Measurements from ENCODE around the gene KREMEN1. TPM values are rescaled to one million over a fixed set of nuclear protein-coding genes. Genes with fewer than 3 reads are reported as not detected.

The KREMEN1 gene
- total RNA-seq, 1 donor from 2014 or later = 113 TPM

DNA sequence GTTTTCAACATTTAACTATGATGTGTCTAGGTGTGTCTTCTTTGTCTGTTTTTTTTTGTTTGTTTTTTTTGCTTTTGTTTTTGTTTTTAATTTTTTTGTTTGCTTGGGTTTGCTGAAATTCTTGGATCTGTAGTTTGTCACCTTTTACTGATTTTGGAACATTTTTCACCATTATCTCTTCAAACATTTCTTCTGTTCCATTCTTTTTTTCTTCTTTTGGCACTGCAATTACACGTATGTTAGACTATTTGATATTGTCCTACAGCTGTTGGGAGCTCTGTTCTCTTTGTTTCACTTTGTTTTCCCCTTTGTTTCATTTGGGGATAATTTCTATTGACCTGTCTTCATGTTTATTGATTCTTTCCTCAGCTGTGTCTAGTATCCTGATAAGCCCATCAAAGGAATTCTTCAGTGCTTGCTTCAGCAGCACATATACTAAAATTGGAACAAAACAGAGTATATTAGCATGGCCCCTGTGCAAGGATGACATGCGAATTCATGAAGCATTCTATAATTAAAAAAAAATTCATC is 60.8 kb downstream of the KREMEN1 start:
- no peak for DNase-seq

DNA sequence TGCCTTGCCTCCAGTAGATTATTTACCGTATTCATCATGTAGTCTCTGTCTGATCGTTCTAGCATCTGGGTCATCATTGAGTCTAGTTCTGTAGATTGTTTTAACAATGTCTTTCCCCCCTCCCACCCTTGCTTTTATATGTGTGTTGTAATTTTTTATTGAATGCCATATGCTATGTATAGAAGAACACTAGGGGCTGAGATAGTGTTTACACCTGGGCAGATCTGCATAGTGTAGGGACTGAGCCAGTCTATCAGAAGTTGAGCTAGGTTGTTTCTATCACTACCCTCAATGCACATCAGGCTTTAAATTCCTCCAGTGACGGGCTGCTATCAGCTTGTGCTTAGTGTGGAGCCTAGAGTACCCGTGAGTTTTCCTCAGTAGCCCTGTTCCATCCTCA is 61.6 kb downstream of the KREMEN1 start:
- DNase-seq = no peak

DNA sequence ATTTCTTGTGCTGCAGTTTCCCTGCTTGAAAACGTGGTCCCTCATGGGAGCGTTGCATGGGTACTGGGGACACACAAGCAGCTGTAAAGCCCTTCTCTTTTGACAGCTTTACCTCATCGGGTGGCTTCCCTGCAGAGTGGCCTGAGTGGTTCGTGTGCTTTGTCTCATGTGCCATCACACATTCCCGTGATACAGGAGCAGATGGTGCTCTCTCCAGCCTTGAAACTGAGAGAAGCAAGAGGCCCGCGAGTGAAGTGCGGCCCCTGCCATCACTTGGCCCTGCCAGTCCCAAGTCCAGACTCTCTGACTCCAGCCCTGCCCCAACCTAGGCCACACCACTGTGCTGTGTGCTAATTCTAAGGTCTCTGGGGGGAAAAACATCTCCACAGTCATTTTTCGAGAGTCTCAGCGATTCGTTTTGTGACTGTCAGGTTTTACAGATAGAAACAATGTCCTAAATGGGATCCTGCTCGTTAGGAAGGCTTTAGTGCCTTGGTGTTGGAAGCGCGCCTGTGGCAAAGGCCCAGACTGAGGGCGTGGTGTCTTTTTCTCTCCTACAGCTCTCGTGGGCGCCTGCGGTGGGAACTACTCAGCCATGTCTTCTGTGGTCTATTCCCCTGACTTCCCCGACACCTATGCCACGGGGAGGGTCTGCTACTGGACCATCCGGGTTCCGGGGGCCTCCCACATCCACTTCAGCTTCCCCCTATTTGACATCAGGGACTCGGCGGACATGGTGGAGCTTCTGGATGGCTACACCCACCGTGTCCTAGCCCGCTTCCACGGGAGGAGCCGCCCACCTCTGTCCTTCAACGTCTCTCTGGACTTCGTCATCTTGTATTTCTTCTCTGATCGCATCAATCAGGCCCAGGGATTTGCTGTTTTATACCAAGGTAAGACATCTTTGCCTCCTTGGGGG is 64.2 kb downstream of the KREMEN1 start:
- peak; percentile 84 for DNase-seq

DNA sequence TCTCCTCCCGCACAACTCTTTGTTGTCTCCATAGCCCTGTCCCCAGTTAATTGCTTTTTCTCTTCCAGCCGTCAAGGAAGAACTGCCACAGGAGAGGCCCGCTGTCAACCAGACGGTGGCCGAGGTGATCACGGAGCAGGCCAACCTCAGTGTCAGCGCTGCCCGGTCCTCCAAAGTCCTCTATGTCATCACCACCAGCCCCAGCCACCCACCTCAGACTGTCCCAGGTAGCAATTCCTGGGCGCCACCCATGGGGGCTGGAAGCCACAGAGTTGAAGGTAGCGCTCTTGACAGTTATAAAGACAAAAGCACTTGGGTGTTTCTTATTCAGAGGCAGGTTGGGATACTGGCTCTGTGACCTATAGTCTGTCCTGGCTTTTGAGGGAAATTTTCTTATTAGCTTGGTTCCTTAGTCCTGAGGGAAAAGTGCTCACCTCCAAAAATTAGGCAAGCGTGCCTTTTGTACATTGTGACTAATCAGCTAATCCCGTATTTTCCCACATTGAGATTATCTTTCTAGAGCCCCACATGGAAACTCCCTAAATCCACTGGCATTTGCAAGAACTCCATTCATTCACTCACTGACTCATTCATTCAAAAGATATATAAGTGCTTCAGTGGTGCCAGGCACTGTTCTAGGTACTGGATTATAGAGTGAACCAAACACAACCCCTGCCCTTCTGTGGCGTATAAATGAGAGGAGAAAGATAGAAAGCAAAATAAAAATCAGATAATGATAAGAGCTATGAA is 65.9 kb downstream of the KREMEN1 start:
- DNase-seq = no peak

DNA sequence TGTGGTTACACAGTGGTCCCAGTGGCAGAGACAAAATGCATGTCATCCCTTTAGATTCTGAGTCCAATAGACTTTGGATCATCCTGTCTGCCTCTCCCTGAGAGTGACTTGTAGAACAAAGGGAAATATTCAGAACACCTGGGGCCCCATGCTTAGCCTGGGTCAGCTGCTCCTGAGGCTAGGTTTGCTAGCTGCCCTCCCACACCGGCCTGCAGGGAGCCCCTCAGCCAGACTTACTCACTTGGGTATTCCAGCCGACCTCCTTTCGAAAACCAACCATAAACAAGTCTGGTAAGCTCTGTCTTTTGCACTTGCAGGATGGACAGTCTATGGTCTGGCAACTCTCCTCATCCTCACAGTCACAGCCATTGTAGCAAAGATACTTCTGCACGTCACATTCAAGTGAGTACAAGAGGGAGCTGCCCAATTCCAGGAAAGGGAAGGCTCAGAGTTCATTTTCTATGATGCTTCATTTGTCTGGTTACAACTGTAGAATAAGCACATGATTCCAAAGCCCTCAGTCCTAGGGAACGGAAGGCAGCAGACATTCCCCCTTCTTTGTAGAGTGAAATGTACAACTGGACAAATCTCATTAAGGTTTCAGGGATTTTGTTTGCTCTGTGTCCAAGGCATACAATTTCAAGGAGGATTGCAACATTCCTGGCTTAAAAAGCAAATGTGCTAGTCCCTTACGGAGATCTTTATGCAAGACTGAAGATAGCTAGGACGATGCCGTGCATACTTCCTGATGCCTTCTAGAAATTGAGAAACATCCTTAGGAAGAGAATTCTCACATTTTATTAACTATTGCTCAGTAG is 67.3 kb downstream of the KREMEN1 start:
- DNase-seq = peak; percentile 66

DNA sequence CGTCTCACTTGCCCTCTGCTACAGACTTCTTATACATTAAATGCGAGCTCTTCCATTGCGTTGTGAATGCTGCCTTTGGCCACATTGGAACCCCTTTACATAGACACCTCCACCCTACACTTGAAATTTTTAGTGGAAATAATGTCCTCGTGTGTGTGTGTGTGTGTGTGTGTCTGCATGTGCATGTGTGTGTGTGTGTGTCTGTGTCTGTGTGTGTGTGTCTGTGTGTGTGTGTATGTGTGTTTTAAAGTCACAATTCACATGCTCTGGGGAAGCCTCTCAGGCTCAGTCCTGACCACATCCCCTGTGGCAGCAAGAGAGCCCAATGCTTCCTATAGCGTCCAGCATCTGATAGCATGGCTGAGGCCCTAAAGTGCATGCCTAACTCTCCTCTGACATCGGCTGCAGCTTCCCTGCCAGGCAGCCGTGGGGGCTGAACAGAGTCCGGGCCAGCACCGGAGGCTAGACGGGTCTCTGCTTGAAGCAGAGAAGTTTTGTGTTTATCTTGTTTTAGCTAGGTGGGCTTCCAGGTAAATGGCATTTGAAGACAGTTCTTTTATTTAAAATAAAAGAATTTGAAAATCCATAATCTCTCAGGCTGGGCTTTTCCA is 68.3 kb downstream of the KREMEN1 start:
- no peak for DNase-seq

DNA sequence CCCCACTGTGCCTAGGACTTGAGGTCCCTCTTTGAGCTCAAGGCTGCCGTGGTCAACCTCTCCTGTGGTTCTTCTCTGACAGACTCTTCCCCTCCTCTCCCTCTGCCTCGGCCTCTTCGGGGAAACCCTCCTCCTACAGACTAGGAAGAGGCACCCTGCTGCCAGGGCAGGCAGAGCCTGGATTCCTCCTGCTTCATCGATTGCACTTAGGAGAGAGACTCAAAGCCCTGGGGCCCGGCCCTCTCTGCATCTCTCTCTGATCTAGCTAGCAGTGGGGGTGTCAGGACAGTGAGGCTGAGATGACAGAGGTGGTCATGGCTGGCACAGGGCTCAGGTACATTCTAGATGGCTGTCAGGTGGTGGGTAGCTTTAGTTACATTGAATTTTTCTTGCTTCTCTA is 69.3 kb downstream of the KREMEN1 start:
- DNase-seq = no peak

DNA sequence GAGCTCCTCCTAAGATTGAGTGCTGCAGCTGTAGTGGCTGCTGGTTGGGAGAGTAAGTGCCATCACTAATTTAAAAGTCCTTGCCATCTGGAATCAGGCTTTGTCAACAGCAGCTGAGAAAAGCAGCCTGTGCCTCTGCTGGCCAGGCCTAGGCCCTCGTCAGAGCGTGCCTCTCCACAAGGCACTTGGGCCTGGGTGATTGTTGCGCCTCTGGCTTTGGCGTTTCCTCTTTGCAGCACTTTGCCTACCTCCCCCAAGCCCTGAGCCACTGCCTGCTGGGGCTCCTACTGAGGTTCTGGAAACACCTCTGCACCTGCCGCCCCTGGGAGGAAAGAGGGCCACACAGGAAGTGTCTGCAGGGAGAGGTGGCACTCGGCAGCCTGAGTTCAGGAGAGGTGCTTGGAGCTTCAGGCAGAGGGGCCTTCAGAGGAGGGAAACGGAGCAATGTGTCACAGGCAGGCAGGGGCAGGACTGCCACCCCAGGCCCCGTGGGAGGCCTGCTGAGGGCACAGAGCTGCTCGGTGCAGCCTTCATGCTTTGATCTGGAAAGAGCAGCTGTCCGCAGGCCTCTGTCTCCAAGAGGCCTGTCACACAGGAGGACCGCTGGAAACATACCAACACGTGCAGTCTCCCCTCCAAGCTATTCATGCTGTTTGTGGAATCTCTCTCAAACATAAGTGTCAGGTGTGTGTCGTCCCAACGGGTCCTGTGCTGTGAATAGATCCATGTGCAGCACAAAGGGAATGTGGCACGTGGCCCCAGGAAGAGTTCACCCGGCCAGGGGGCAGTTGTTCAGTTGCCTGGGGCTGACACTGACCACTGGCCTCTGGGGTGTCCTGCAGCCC is 71.3 kb downstream of the KREMEN1 start:
- peak; percentile 95 for DNase-seq

DNA sequence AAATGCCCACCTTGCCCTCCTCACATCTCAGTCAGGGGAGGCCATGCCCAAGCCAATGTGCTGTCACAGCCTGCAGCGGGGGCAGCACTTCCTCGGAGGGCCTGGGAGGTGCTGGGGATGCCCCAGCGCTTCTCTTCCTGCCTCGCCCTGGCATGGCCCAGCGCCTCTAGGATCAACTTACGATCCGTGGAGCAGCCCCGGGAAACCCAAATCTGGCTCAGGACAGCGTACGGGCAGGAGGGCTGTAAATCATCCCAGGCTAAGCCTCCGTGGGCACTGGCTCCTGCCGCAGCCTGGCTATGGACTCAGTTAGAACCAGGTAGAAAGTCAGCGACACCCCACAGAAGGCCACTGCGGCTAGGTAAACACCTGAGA is 71.9 kb downstream of the KREMEN1 start:
- peak; percentile 79 for DNase-seq

DNA sequence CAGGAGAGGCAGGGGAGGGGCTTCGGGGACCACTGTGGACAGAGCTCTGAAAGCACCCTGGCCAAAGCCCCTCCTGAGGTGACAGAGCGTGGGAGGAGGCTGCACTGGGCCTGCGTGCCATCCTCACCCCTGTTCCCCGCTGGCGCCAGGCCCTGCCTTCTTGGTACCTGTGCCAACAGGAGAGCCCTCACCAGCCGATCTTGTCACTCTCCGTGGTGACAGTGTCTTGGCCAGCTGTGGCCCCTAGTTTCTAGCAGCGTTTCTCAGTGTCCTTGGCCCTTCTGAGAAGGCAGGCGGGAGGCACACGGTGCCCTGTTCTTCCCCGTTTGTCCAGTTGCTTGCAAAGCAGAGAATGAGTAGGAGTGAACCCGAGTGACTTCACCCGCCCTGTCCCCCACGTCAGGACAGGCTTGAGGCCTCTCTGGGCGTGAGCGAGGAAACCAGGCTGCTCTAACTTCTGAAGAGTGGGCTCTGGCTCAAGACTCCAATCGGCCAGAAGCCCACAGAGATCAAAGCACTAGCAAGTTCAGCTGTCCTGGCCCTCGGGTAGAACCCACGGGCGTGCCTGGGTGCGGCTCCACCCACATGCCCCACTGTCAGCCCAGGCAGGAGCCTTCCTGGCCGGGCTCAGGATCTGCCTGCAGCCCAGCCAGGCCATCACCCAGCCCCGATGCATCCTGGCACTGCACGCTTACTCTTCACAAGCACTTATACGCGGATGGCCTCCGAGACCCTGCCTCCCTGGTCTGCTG is 72.7 kb downstream of the KREMEN1 start:
- peak; percentile 58 for DNase-seq

DNA sequence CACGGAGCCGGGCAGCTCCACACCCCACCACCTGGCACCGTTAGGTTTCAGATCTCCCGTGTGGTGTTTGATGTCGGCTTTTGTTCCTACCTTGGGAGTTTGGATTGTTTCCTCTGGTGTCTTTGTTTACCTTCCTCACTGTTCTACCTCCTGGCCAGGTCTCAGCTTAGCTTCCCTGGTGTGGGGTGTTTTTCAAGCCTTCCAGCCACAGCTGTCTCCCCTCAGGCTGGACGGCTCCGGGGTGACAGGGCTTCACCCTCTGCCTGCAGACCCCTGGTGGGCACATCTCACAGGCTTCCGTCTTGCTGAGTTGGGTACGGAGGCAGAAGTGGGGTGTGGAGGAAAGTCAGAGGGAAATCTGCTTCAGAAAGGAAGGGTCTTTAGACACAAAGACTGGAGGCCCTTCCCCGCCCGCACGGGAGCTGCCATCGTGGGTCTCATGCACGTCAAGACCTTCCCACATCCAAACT is 73.3 kb downstream of the KREMEN1 start:
- no peak for DNase-seq

DNA sequence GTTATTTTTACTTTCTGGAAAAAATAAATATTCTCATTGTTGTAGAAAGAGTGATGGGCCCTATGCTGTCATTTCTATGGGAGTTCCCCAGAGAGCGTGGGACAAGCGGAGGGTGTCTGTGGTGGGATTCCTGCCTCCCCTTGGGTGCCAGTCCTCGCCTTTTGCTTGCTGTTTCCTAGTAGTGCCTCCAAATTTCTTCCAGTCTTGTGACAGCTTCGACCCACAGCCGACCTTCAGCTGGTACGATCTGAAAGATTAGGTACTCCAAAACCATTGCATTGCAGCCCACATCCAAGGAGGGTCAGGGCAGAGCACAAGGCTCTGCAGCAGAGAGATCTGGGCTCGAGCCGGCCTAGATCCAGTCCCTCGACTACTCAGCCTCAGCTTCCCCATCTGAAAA is 73.9 kb downstream of the KREMEN1 start:
- no peak for DNase-seq

DNA sequence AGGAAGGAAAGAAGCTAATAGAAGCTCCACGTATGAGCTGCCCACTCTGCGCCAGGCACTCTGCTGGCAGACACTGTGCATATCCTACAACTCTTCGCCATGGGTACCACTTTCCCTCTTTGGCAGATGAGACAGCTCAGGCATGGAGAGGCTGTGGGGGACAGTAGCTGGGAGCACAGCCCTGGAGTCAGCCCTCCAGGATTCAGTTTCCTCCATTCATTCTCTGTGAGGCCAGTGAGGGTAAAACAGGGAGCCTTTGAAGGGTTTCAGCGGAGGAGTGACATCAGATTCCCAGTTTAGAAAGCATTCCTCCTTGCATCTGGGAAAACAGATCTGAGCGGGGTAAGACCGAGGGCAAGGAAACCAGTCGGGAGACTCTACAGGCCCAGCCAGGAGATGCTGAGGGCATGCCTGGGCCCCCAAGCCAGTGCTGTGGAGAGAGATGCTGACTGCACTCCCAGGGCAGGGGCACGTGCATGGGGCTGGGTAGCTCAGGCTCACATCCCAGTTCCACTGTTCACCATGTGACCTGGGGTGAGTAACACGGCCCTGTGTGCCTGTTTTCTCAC is 74.6 kb downstream of the KREMEN1 start:
- DNase-seq = peak; percentile 74

DNA sequence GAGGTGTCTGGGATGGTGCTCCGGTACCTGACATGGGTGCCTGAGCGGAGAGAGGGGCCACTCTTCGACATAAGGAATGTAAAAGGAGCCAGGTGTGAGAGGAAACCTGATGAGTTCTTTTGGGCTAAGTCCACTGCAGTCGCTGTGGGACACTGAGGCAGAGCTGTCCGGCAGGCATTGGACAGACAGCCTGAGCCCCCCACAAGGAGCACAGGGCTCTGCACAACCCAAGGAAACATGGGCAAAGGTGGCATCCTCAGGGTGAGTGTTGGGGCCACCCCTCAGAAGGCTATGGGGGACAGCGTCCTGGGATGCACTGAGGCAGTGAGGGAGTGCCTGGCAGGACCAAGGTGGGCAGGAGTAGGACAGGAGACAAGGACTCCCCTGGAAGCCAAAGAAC is 75.2 kb downstream of the KREMEN1 start:
- no peak for DNase-seq

DNA sequence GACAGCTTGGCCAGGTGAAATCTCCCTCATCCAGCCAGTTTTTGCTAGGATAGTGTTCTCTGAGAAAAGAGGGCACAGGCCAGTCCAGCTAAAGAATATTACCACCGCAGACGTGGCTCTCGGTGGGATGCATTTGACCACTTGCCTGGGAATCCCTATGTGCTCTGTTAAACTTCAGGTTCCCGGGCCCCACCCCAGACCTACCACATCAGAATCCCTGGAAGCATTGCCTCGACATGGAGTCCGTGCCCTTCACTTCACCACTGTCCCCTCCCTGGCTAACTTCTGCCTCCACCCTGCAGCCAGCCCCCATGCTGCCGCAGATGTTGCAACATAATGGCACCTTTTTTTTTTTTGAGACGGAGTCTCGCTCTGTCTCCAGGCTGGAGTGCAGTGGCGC is 76.0 kb downstream of the KREMEN1 start:
- no peak for DNase-seq

DNA sequence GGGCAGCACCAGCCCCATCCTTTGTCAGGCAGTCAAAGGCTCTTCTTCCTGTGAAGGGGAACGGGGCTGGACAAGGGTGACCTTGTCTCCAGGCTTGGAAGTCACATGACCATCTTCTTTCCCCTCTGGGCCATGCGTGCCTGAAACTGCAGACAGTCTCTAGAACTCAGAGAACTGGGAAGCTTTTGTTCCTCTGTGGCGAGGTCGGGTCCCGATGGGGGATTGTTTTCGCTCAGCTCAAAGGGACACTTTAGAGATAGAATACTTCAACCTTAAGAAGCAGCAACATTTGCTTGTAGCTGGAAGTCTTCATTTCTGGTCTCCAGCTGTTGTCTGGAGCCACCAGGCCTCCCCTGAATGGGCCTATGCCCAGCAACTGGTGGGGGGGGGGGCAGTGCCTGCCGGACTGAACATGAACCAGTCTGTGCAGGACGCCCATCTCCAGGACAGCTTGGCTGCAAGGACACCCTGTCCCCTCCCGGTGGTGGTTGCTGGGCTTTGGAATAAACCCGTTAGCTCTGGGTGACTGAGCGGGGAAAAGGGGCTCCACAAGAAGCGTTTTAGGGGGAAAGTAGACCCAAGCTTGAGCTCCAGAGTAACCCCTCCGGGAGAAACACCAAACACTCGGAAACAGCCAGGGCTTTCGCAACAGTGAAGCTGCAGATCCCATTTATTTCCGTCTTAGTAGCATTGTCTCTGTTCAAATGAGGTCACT is 77.2 kb downstream of the KREMEN1 start:
- DNase-seq = peak; percentile 74

DNA sequence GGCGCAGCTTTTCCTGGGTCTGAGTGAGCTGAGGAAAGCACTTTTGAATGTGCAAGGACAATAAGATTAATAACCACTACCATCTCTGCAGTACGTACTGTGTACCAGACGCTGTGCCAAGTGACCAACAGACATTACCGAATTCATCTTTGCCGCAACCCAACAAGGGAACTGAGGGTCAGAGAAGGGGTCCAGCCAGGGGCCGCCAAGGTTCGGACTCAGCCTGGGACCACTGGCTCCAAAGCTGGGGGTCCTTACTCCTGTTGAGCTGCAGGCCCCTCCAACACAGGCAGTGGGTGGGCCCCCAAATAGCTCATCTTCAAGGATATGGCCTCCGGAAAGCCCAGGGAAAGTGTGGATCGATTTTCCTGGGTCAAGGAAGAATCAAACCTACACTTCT is 77.9 kb downstream of the KREMEN1 start:
- DNase-seq = no peak

DNA sequence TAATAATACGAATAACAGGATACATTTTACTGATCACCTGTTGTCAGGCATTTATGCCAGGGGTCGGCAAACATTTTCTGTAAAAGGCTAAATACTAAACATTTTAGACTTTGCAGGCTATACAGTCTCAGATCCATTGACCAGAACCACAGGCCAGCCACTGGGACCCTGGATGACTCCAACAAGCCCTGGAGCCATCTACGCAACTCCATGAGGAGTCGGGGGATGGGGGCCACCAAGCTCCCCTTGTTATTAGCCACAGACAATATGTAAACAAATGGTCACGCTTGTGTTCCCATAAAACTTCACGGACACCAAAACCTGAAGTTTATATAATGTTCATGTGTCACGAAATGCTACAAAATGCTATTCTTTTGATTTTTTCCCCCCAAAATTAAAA is 78.5 kb downstream of the KREMEN1 start:
- no peak for DNase-seq

All from tongue (tissue), 2 donors.